Activated T-helper 17 cell treated with anti-CD3 and anti-CD28 coated beads, Interleukin-2, amount 50 U/mL, for 72 hours (primary cell): ENCODE measurements around the gene CPPED1. TPM values are rescaled to one million over a fixed set of nuclear protein-coding genes. Genes with fewer than 3 reads are reported as not detected.
A peak's percentile ranks its signal among the peaks of the same experiment; 100 is the strongest.

ENCODE experiments used
- ATAC-seq: fragments of 150-1000 bp; cut with Tn5 transposase; replicated peaks from 2 replicates; pipeline ENCODE4 v1.10.0; 2021; ENCODE audit warnings: mild to moderate bottlenecking, moderate library complexity
- H3K27ac Mint-ChIP-seq: one replicate; pipeline ENCODE4 v1.8.0; 2022; ENCODE audit warnings: mixed read lengths
- H3K27me3 Mint-ChIP-seq: one replicate; pipeline ENCODE4 v1.8.0; 2022; ENCODE audit warnings: mixed read lengths
- H3K36me3 Mint-ChIP-seq: one replicate; pipeline ENCODE4 v1.8.0; 2022; ENCODE audit warnings: low read depth, mild to moderate bottlenecking, mixed read lengths
- H3K4me1 Mint-ChIP-seq: one replicate; pipeline ENCODE4 v1.8.0; 2022; ENCODE audit warnings: mixed read lengths
- H3K4me3 Mint-ChIP-seq: one replicate; pipeline ENCODE4 v1.8.0; 2022; ENCODE audit warnings: mild to moderate bottlenecking, mixed read lengths
- H3K9me3 Mint-ChIP-seq: one replicate; pipeline ENCODE4 v1.8.0; 2022; ENCODE audit warnings: mixed read lengths
- total RNA-seq, 2 donors: library from RNA; stranded (reverse); gene quantifications; one replicate each; pipeline ENCODE4 v1.2.3, GENCODE V29; 2022

Gene CPPED1
- total RNA-seq, 2 donors from 2014 or later = 27.5 to 44.5 TPM

DNA sequence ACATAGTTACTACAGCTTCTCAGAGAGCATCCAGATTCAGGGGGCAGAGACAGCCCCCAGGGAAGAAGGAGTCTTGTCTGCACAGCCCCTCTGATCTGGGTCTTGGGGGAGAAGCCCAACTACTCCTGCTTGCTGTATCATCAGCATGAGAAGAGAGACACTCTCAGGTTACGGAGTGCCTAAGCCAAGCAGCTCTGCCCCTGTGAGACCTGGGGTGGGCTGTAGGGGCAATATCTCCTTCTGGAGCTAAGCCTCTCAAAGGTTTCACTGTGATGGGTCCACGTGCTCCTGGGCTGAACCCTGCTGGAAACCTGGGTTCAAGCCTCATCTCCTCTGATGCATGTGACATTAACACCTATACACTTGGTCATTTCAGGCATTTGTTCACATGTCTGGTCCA is 123.2 kb downstream of the CPPED1 start:
- ATAC-seq = no peak
- no peak overlapping the region for H3K4me3 Mint-ChIP-seq
- H3K36me3 Mint-ChIP-seq = peaks cover 8% of the 10 kb centered on the region
- H3K27ac Mint-ChIP-seq = no peak overlapping the region
- no peaks in the 10 kb centered on the region for H3K27me3 Mint-ChIP-seq
- peaks cover 16% of the 10 kb centered on the region for H3K4me1 Mint-ChIP-seq
- H3K9me3 Mint-ChIP-seq = no peaks in the 10 kb centered on the region

GRCh38 chr16:12679660-12680272 is 123.9 kb downstream of the CPPED1 start:
- ATAC-seq = no peak
- H3K27ac Mint-ChIP-seq = peak overlapping the region; percentile 3
- H3K4me1 Mint-ChIP-seq = peaks cover 20% of the 10 kb centered on the region
- no peak overlapping the region for H3K4me3 Mint-ChIP-seq
- no peaks in the 10 kb centered on the region for H3K27me3 Mint-ChIP-seq
- H3K9me3 Mint-ChIP-seq = no peaks in the 10 kb centered on the region
- peaks cover 8% of the 10 kb centered on the region for H3K36me3 Mint-ChIP-seq

GRCh38 chr16:12678983-12679382 is 124.7 kb downstream of the CPPED1 start:
- ATAC-seq = no peak
- no peak overlapping the region for H3K4me3 Mint-ChIP-seq
- H3K9me3 Mint-ChIP-seq = no peaks in the 10 kb centered on the region
- peaks cover 20% of the 10 kb centered on the region for H3K4me1 Mint-ChIP-seq
- H3K27me3 Mint-ChIP-seq = no peaks in the 10 kb centered on the region
- peaks cover 8% of the 10 kb centered on the region for H3K36me3 Mint-ChIP-seq
- no peak overlapping the region for H3K27ac Mint-ChIP-seq

- H3K9me3 Mint-ChIP-seq = no peaks in the 10 kb centered on the region
- H3K27me3 Mint-ChIP-seq = no peaks in the 10 kb centered on the region
- peak overlapping the region; percentile 77 for H3K27ac Mint-ChIP-seq
- peaks cover 20% of the 10 kb centered on the region for H3K4me1 Mint-ChIP-seq
- H3K36me3 Mint-ChIP-seq = no peaks in the 10 kb centered on the region
- H3K4me3 Mint-ChIP-seq = peak overlapping the region; percentile 46
- peak; percentile 32 for ATAC-seq
These were observed 126.2 kb downstream of the CPPED1 start for GRCh38 chr16:12677502-12677901.

- H3K27ac Mint-ChIP-seq = peak overlapping the region; percentile 46
- peaks cover 20% of the 10 kb centered on the region for H3K4me1 Mint-ChIP-seq
- ATAC-seq = no peak
- no peaks in the 10 kb centered on the region for H3K9me3 Mint-ChIP-seq
- H3K36me3 Mint-ChIP-seq = no peaks in the 10 kb centered on the region
- no peaks in the 10 kb centered on the region for H3K27me3 Mint-ChIP-seq
- no peak overlapping the region for H3K4me3 Mint-ChIP-seq
These were observed 127.8 kb downstream of the CPPED1 start for GRCh38 chr16:12675852-12676251.

DNA sequence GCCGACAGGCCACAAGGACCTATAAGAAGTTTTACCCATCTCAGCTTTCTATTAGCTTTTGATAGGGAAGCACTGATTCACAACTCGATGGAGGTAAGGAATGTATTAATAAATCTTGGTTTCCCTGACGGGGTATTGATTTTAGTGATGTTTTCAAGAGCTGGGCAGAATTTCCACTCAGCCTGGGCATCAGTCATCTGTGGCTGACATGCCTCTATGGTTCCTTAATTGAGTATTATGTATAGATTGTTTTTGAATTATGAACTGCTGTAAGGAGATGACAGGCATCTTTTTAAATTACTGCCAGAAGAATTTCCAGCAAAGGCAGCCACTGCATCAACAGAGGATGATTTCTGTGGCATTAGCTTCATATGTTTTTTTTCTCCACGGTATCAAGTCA is 128.6 kb downstream of the CPPED1 start:
- Mint-ChIP-seq H3K27ac (no peak overlapping the region), H3K36me3 (peaks cover 7% of the 10 kb centered on the region), H3K27me3 (no peaks in the 10 kb centered on the region), H3K4me1 (peaks cover 24% of the 10 kb centered on the region), H3K4me3 (no peak overlapping the region), H3K9me3 (peaks cover 3% of the 10 kb centered on the region)
- ATAC-seq = no peak

DNA sequence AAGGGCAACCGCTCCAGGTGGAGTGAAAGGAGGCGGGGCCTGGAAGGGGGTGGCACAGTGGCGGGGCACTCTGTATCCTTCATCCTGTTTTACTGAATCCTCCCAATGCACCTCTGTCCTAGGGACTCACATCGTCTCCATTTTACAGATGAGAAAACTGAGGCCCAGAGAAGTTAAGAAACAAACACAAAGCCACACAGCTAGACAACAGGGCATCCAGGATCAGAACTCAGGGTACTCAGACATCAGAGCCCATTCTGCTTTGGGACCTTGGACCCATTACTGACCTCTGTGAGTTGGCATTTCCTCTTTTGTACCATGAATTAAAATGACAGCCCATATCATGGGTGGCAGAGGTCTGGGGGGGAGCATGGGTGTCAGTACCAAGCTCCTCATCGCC is 129.2 kb downstream of the CPPED1 start:
- H3K27me3 Mint-ChIP-seq = no peaks in the 10 kb centered on the region
- H3K4me1 Mint-ChIP-seq = peaks cover 24% of the 10 kb centered on the region
- no peak for ATAC-seq
- peaks cover 4% of the 10 kb centered on the region for H3K9me3 Mint-ChIP-seq
- no peak overlapping the region for H3K4me3 Mint-ChIP-seq
- H3K36me3 Mint-ChIP-seq = peaks cover 12% of the 10 kb centered on the region
- H3K27ac Mint-ChIP-seq = no peak overlapping the region

DNA sequence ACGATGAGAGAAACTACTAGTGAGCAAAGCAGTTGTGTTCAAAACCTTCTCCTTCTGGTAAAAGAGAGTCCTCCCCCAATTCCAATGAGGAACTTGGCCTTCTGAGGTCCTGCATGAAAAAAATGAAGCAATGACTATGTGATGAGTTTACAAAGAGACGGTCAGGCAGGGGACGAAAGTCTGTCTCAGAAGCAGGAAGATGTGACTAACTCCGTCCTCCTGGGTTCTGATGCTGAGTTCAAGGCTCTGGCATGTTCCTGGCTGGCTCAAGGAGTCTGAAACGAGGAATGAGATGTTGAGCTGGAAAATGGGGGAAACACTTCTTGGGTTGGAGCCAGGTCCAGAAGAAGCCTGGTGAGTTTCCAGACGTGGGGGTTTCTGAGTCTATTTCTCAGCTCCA is 129.6 kb downstream of the CPPED1 start:
- peaks cover 17% of the 10 kb centered on the region for H3K36me3 Mint-ChIP-seq
- no peak overlapping the region for H3K27ac Mint-ChIP-seq
- no peak for ATAC-seq
- H3K4me1 Mint-ChIP-seq = peaks cover 24% of the 10 kb centered on the region
- peaks cover 9% of the 10 kb centered on the region for H3K9me3 Mint-ChIP-seq
- no peaks in the 10 kb centered on the region for H3K27me3 Mint-ChIP-seq
- H3K4me3 Mint-ChIP-seq = no peak overlapping the region

GRCh38 chr16:12673466-12673865 is 130.2 kb downstream of the CPPED1 start:
- Mint-ChIP-seq H3K36me3 (peaks cover 23% of the 10 kb centered on the region), H3K4me3 (no peak overlapping the region), H3K9me3 (peaks cover 15% of the 10 kb centered on the region), H3K4me1 (peaks cover 24% of the 10 kb centered on the region), H3K27ac (no peak overlapping the region), H3K27me3 (no peaks in the 10 kb centered on the region)
- no peak for ATAC-seq

DNA sequence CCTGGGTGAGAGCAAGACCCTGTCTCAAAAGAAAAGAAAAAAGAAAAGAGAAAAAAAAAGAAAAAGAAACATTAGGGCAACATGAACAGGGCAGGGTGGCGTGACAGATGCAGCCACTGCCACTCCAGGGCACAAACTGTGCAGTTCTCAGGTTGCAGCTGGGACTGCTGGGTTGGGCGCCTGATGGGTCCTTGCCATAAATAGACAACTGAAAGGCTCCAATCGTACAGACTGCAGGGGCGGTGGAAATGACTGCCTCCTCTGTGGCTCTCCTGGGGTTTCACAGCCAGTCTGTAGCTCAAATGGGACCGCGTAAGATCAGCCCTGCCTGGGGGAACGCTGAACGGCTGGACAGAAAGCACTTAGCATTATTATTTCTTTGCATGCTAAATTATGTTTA is 130.7 kb downstream of the CPPED1 start:
- no peak for ATAC-seq
- H3K27ac Mint-ChIP-seq = no peak overlapping the region
- H3K4me1 Mint-ChIP-seq = peaks cover 24% of the 10 kb centered on the region
- H3K27me3 Mint-ChIP-seq = no peaks in the 10 kb centered on the region
- H3K9me3 Mint-ChIP-seq = peaks cover 16% of the 10 kb centered on the region
- H3K4me3 Mint-ChIP-seq = no peak overlapping the region
- H3K36me3 Mint-ChIP-seq = peaks cover 25% of the 10 kb centered on the region

DNA sequence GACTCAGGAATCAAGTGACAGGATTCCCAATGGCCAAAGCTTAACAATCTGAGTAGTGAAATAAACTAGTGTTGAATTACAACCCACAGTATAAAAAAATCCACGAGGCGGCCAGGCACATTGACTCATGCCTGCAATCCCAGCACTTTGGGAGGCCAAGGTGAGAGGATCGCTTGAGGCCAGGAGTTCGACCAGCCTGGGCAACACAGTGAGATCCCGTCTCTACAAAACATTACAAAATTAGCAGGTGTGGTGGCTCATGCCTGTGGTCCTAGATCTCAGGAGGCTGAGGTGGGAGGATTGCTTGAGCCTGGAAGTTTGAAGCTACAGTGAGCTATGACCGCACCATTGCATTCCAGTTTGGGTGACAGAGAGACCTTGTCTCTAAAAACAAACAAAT is 133.8 kb downstream of the CPPED1 start:
- H3K4me3 Mint-ChIP-seq = no peak overlapping the region
- H3K9me3 Mint-ChIP-seq = peaks cover 29% of the 10 kb centered on the region
- peaks cover 4% of the 10 kb centered on the region for H3K4me1 Mint-ChIP-seq
- H3K36me3 Mint-ChIP-seq = peaks cover 32% of the 10 kb centered on the region
- no peaks in the 10 kb centered on the region for H3K27me3 Mint-ChIP-seq
- H3K27ac Mint-ChIP-seq = no peak overlapping the region
- ATAC-seq = no peak

DNA sequence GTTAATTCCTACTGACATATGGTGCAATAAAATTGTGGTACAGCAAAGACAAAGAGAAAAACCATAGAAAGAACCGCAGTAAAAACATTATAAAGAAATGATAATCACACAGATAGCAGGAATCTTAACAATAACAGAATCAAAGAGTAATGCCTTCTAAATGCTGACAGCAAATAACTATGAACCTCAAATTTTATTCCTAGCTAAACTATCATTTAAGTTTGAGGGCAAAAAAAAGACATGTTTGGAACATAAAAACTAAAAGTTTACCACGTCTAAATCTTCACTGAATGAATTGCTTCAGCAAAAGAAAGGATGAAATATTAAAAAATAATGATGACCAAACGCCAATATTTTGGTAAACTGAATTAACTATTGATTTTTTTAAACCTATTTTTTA is 135.8 kb downstream of the CPPED1 start:
- no peak for ATAC-seq
- Mint-ChIP-seq H3K36me3 (peaks cover 52% of the 10 kb centered on the region), H3K4me3 (no peak overlapping the region), H3K9me3 (peaks cover 38% of the 10 kb centered on the region), H3K4me1 (peaks cover 4% of the 10 kb centered on the region), H3K27ac (no peak overlapping the region), H3K27me3 (no peaks in the 10 kb centered on the region)

GRCh38 chr16:12664164-12664733 is 139.4 kb downstream of the CPPED1 start:
- H3K9me3 Mint-ChIP-seq = peaks cover 35% of the 10 kb centered on the region
- no peaks in the 10 kb centered on the region for H3K4me1 Mint-ChIP-seq
- no peak overlapping the region for H3K4me3 Mint-ChIP-seq
- no peaks in the 10 kb centered on the region for H3K27me3 Mint-ChIP-seq
- H3K27ac Mint-ChIP-seq = no peak overlapping the region
- H3K36me3 Mint-ChIP-seq = peaks cover 48% of the 10 kb centered on the region
- ATAC-seq = no peak

DNA sequence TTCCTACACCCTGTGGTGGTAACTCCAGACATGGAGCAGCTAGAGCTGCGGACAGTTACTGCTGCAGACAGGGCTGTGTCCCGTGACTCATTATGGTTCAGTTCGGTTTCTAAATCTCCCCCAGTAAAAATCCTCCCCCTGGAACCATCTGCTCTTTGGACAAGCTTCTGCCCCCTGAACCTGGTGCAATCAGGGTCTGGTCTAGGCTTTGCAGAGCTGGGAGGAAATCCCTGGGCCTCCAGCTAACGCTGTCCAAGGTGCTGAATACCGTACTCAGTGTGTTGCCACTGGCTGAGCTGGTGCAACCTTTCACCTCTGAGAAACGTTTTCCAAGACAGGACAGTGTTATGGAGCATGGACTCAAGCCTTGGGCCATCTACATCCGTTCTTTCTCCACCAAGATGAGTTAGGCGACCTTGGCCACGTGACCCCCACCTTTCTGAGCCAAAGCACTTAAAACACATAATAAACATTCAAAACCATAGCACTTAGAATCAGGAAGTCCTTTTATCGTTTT is 142.0 kb downstream of the CPPED1 start:
- H3K27me3 Mint-ChIP-seq = no peaks in the 10 kb centered on the region
- peaks cover 35% of the 10 kb centered on the region for H3K36me3 Mint-ChIP-seq
- H3K27ac Mint-ChIP-seq = no peak overlapping the region
- no peaks in the 10 kb centered on the region for H3K4me1 Mint-ChIP-seq
- no peak overlapping the region for H3K4me3 Mint-ChIP-seq
- H3K9me3 Mint-ChIP-seq = peaks cover 23% of the 10 kb centered on the region
- ATAC-seq = no peak

GRCh38 chr16:12659871-12660270 is 143.8 kb downstream of the CPPED1 start:
- H3K27ac Mint-ChIP-seq = no peak overlapping the region
- ATAC-seq = no peak
- no peaks in the 10 kb centered on the region for H3K27me3 Mint-ChIP-seq
- peaks cover 34% of the 10 kb centered on the region for H3K36me3 Mint-ChIP-seq
- H3K4me1 Mint-ChIP-seq = no peaks in the 10 kb centered on the region
- H3K9me3 Mint-ChIP-seq = peaks cover 19% of the 10 kb centered on the region
- no peak overlapping the region for H3K4me3 Mint-ChIP-seq
